ENCODE data around the gene A2ML1.

- TF ChIP-seq CTCF (IDR thresholded peaks at IDR 0.05; ENCODE audit: insufficient read depth, low read depth, low read length) (no peak), EZH2 (IDR thresholded peaks at IDR 0.05; ENCODE audit: insufficient read depth, low read length) (no peak)
These were observed 10.1 kb downstream of the A2ML1 start for GRCh38 chr12:8832500-8832899.

Data from astrocyte (in vitro differentiated cells and primary cell).